Uterus (tissue), 4 donors: Measurements from ENCODE around the gene OSBPL7. TPM values are rescaled to one million over a fixed set of nuclear protein-coding genes. Genes with fewer than 3 reads are reported as not detected.

Experiments
- DNase-seq, 2 donors: peaks; one replicate each; pipeline ENCODE4 v3.0.0-alpha.2; 2019 to 2020
- H3K27ac ChIP-seq, 2 donors: fragments of 200-600 bp; sonication (generic); 1 replicate in 1 of 2; 2 replicates in 1 of 2; pipeline ENCODE4 v1.5.1; 2016 to 2018
- H3K27me3 ChIP-seq, 2 donors: fragments of 200-600 bp; sonication (generic); one replicate each; pipeline ENCODE4 v1.5.1; 2018 to 2019; ENCODE audit warnings: control low read depth in 1 of 2
- H3K36me3 ChIP-seq, 2 donors: fragments of 200-600 bp; sonication (generic); one replicate each; pipeline ENCODE4 v1.5.1; 2019; ENCODE audit warnings: control low read depth in 1 of 2
- H3K4me1 ChIP-seq, 2 donors: fragments of 200-600 bp; sonication (generic); one replicate each; pipeline ENCODE4 v1.5.1; 2018 to 2019; ENCODE audit warnings: control low read depth in 1 of 2
- H3K4me3 ChIP-seq, 2 donors: fragments of 200-600 bp; sonication (generic); 1 replicate in 1 of 2; 2 replicates in 1 of 2; pipeline ENCODE4 v1.5.1; 2018 to 2019; ENCODE audit warnings: mild to moderate bottlenecking in 1 of 2
- H3K9me3 ChIP-seq, 2 donors: fragments of 200-600 bp; sonication (generic); one replicate each; pipeline ENCODE4 v1.5.1; 2019; ENCODE audit warnings: control low read depth in 1 of 2
- CTCF ChIP-seq, 4 experiments: fragments of 200-600 bp in 2 of 4; fragments of 450-650 bp in 2 of 4; sonication (generic) in 2 of 4; IDR thresholded peaks; one replicate each; pipeline ENCODE4 v1.5.1; 2016 to 2019; ENCODE audit warnings: antibody characterized with exemption in 4 of 4, mild to moderate bottlenecking in 2 of 4, moderate library complexity in 1 of 4
- POLR2A ChIP-seq, 2 donors: fragments of 450-650 bp; IDR thresholded peaks; one replicate each; pipeline ENCODE4 v1.6.1; 2016; ENCODE audit warnings: antibody characterized with exemption in 2 of 2, mild to moderate bottlenecking in 1 of 2, moderate library complexity in 1 of 2
- intact Hi-C: fragments of 100-400 bp; cut with DNase I; formaldehyde crosslinking; loops from one replicate; pipeline ENCODE4 v1.15.1; 2023; ENCODE audit warnings: low total_unique reads
- total RNA-seq, 4 donors: library from RNA; depleted of rRNA in 3 of 4; stranded (reverse); fragments of >200 nt in 3 of 4; gene quantifications; one replicate each; pipeline versions ENCODE4 v1.1.0 to v1.2.4, GENCODE V29; 2014 to 2023
- donor health status: DM: yes; HTN: yes; CAD: no.

The OSBPL7 gene
- total RNA-seq, 4 donors from 2014 or later, result 1.0 to 23.4 (median 10.7) TPM

GRCh38 chr17:47810901-47811635 lies 10.5 kb downstream of the OSBPL7 start:
- intact Hi-C loops, result no loop called here
- no peak overlapping the region for H3K27ac ChIP-seq
- no peaks in the 10 kb centered on the region for H3K9me3 ChIP-seq
- H3K4me3 ChIP-seq, result no peak overlapping the region
- no peaks in the 10 kb centered on the region for H3K4me1 ChIP-seq
- no peak for DNase-seq
- no peak for TF ChIP-seq CTCF (IDR thresholded peaks at IDR 0.05)
- H3K27me3 ChIP-seq, result no peaks in the 10 kb centered on the region
- H3K36me3 ChIP-seq, result no peaks in the 10 kb centered on the region

GRCh38 chr17:47810200-47810821 lies 11.3 kb downstream of the OSBPL7 start:
- H3K4me3 ChIP-seq, result no peak overlapping the region
- no peak overlapping the region for H3K27ac ChIP-seq
- no peaks in the 10 kb centered on the region for H3K27me3 ChIP-seq
- H3K36me3 ChIP-seq, result no peaks in the 10 kb centered on the region
- TF ChIP-seq CTCF (IDR thresholded peaks at IDR 0.05), result no peak
- TF ChIP-seq POLR2A (IDR thresholded peaks at IDR 0.05), result no peak
- no peaks in the 10 kb centered on the region for H3K9me3 ChIP-seq
- DNase-seq, result no peak
- intact Hi-C loops, result no loop called here
- no peaks in the 10 kb centered on the region for H3K4me1 ChIP-seq

- Histone ChIP-seq H3K4me3 (no peak overlapping the region), H3K9me3 (no peaks in the 10 kb centered on the region), H3K36me3 (no peaks in the 10 kb centered on the region), H3K27me3 (no peaks in the 10 kb centered on the region), H3K27ac (no peak overlapping the region), H3K4me1 (no peaks in the 10 kb centered on the region)
- DNase-seq, result no peak
- TF ChIP-seq CTCF (IDR thresholded peaks at IDR 0.05) (no peak), POLR2A (IDR thresholded peaks at IDR 0.05) (no peak)
- intact Hi-C loops, result no loop called here
Measured at GRCh38 chr17:47808830-47809480, 12.6 kb downstream of the OSBPL7 start.

- intact Hi-C loops, result no loop called here
- DNase-seq, result no peak
Measured at GRCh38 chr17:47808036-47808829, 13.4 kb downstream of the OSBPL7 start.

More at GRCh38 chr17:47808036-47808829, 13.4 kb downstream of the OSBPL7 start:
- Histone ChIP-seq H3K4me1 (no peaks in the 10 kb centered on the region), H3K27ac (no peak overlapping the region), H3K4me3 (no peak overlapping the region), H3K27me3 (no peaks in the 10 kb centered on the region), H3K36me3 (no peaks in the 10 kb centered on the region), H3K9me3 (no peaks in the 10 kb centered on the region)
- no peak for TF ChIP-seq CTCF (IDR thresholded peaks at IDR 0.05)
- no peak for TF ChIP-seq POLR2A (IDR thresholded peaks at IDR 0.05)
